Umbilical cord (tissue), 2 donors: ENCODE results near the gene LNX2. TPM values are rescaled to one million over a fixed set of nuclear protein-coding genes. Genes with fewer than 3 reads are reported as not detected.
"Not testable (repeated sequence)": the region's sequence is repeated elsewhere in the genome, so short reads cannot be mapped to it uniquely, and the experiment has no call there.

Source experiments
- DNase-seq: peaks from one replicate; pipeline ENCODE4 v3.0.0-alpha.2; 2015; ENCODE audit warnings: low spot score
- total RNA-seq: library from RNA; depleted of rRNA; stranded (reverse); fragments of >200 nt; gene quantifications from one replicate; pipeline ENCODE4 v1.2.3, GENCODE V29; 2014; ENCODE audit warnings: low replicate concordance; ENCODE audit not compliant: insufficient read depth

The LNX2 gene
- total RNA-seq, 1 donor from 2014 or later, result 5.3 TPM

DNA sequence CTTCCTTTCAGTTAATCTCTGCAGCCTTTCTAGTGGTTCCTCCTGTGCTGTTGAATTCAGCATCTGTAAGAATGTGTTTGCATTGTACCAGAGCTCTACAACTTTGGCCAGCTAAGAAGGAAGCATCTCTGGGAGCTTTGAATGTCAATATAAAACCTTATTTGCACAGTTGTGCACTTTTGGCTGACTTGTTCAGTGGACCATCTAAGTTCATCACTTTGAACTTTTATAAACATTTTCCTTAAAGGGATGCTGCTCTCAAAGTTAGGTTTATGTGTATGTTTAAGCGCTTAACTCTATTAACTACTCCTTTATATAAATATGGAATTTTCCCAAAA, 16.9 kb upstream of the LNX2 start:
- DNase-seq, result no peak

GRCh38 chr13:27636589-27637288, 16.4 kb upstream of the LNX2 start:
- DNase-seq, result no peak

GRCh38 chr13:27635266-27635665, 14.9 kb upstream of the LNX2 start:
- DNase-seq, result no peak

DNA sequence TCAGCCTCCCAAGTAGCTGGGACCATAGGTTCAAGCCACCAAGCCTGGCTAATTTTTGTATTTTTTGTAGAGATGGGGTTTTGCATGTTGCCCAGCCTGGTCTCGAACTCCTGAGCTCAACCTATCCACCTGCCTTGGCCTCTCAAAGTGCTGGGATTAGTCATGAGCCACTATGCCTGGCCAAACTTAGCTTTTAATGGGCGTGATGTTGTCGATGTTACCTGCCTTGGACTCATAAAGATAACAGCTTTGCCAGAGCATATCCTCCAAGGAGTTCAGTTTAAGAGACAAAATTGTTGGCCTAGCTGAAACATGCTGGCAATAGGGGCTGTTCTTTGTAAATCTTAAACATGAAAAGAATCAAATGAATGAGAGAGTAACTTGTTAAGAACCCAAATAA, 14.5 kb upstream of the LNX2 start:
- no peak for DNase-seq

DNA sequence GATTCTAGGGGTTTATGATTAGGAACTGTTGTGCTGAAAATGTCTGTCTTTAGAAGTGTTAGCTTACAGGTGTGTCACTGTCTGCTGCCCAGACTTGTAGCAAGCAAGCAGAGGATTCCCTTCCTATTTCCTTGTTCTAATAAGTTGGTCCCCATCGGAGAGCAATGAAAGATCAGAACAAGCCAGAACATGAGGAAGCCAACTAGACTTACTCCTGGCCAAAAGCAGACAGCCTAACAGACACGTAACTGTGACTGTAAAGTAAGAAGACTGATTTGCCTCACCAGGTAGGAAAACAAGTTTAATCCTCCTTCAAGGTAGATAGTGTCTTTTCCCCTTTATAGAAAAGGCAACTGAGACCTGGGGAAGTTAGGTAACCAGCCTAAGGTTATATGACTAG, 13.9 kb upstream of the LNX2 start:
- DNase-seq, result peak; percentile 42

GRCh38 chr13:27632648-27633047, 12.3 kb upstream of the LNX2 start:
- no peak for DNase-seq

DNA sequence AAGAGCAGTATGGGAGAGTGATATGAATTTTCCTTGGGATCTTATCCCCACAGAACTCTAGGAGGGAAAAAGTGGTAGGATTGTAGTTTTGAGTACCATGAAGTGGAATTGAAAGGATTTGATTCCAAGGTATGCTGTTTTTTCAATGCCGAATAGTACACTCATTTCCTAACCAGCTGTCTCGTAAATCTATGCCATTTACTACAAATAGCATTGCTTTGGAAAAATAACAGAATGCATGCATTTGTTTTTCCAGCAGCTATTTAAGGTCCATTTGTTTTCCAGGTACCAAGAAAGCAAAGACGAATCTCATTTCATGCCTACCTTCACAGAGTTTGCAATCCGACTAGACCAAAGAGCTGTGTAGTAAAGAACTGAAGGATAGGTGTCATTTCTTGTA, 11.9 kb upstream of the LNX2 start:
- no peak for DNase-seq

GRCh38 chr13:27631665-27632064, 11.3 kb upstream of the LNX2 start:
- no peak for DNase-seq

- no peak for DNase-seq
Observed at GRCh38 chr13:27631156-27631555, 10.8 kb upstream of the LNX2 start.

DNA sequence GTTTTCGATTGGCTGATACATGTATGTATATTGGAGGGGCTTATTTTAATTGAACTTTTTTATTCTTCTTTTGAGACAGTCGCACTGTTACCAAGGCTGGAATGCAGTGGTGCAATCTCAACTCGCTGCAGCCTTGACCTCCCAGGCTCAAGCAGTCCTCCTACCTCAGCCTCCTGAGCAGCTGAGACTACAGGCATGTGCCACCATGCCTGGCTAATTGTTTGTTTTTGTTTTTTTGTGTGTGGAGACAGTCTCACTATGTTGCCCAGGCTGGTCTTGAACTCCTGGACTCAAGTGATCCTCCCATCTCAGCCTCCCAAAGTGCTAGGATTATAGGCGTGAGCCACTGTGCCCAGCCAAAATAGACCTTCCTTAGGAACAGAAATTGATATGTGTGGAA, 8.4 kb upstream of the LNX2 start:
- not testable (repeated sequence) for DNase-seq

DNA sequence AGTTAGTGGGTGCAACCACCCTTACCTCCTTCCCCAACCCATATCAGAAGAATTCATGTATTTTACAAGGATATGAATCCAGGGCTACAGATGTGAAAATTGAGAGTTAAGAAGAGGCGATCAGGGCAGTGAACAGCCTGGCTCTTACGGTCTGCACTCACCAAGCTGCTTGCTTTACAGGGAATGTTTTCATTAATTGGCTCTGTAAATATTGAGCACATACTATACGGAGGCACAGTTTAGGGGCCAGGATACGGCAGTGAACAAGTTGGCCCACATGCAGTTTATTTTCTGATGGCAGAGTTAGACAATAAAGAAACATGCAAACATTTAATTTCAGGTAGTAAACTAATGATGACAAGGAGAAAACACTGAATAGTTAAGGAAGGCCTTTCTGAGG, 7.8 kb upstream of the LNX2 start:
- no peak for DNase-seq

DNA sequence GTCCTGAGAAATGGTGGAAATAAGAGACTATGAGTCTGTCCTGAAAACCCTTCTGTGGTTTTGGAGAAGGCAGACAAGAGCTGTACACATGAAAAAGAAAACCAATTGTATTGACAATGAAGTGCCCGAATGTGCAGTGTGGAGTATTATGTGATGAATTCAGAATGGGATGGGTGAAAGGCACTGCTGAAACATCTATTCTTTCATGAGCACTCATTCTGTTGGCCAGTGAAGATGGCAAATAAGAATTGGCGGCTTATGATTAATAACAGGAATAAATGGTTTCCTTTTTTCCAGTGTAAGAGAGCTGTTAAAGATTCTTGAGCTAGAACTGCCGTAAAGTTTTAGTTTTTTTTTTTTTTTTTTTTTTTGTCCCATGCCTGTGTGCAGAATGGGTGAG, 7.1 kb upstream of the LNX2 start:
- DNase-seq, result no peak

GRCh38 chr13:27625839-27626238, 5.5 kb upstream of the LNX2 start:
- no peak for DNase-seq

GRCh38 chr13:27624071-27624470, 3.7 kb upstream of the LNX2 start:
- DNase-seq, result no peak

DNA sequence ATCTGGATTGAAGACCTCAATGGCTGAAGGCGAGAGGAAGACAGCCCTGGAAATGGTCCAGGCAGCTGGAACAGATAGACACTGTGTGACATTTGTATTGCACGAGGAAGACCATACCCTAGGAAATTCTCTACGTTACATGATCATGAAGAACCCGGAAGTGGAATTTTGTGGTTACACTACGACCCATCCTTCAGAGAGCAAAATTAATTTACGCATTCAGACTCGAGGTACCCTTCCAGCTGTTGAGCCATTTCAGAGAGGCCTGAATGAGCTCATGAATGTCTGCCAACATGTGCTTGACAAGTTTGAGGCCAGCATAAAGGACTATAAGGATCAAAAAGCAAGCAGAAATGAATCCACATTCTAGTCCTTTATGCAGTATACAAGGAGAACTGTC, 2.6 kb upstream of the LNX2 start:
- no peak for DNase-seq

GRCh38 chr13:27622102-27622820, 1.9 kb upstream of the LNX2 start:
- no peak for DNase-seq

GRCh38 chr13:27621366-27622101, 1.2 kb upstream of the LNX2 start, which contains the start of gene POLR1D:
Gene POLR1D, plus strand, starts transcription at chr13:27621892. Its CDS starts 92 bp downstream, at chr13:27621984.
- DNase-seq, result peak; percentile 79

- DNase-seq, result peak; percentile 42
Observed at GRCh38 chr13:27621116-27621365, 712 bp upstream of the LNX2 start.

DNA sequence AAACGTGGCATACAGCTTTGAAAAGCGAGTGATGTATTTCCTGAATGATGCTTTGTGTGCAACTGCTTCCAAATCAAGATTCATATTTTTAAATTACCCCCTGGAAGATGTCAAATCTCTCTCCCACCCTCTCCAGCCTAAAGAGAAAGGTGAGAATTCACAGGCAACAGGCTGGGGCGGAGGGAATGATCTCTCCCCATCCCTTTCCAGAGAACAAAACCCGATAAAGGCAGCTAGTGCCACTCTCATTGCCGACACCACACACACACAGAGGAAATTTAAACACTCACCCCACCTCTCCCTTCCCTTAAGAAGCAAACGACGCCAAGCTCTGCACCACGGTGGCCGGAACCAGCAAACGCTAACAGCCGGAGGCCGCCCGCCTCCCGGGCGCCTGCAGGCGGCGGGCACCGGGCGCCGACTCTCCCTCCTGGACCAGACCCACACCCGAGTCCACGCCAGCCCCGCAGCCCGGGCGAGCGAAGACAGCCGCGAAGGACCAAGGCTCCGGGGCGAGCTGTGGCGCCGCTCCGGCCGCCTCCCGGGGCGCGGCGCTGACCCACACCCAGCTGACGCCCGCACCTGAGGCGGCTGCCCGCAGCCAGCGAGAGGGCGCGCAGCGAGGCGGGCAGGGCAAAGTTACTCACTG, 477 bp downstream of the LNX2 start:
- DNase-seq, result no peak

- peak; percentile 22 for DNase-seq
Observed at GRCh38 chr13:27619093-27619727, 1.1 kb downstream of the LNX2 start.

GRCh38 chr13:27617881-27618321, 2.4 kb downstream of the LNX2 start:
- no peak for DNase-seq

- DNase-seq, result no peak
Observed at GRCh38 chr13:27613628-27614027, 6.7 kb downstream of the LNX2 start.
